Endothelial cell of umbilical vein (primary cell): Measurements from ENCODE around the gene MOB1B. TPM values are rescaled to one million over a fixed set of nuclear protein-coding genes. Genes with fewer than 3 reads are reported as not detected.

Experiments
- BruUV-seq: library from RNA; stranded (reverse); fragments of 400-500 nt; replicated peaks from 2 replicates; lab custom pipeline; 2021; lab: Mats Ljungman, UMichigan
- CTCF ChIA-PET: fragments of 300-600, 350-600 bp; sonication (Branson Sonifier 250); formaldehyde crosslinking; loops from one replicate; lab custom pipeline; 2021; ENCODE audit warnings: antibody characterized with exemption, inconsistent platforms; lab: Charles Lee
- POLR2A ChIA-PET: fragments of 300-600, 350-600 bp; sonication (Branson Sonifier 250); formaldehyde crosslinking; loops from one replicate; lab custom pipeline; 2021; ENCODE audit warnings: antibody characterized with exemption, inconsistent platforms; lab: Charles Lee
- DNase-seq: peaks from one replicate; pipeline ENCODE4 v3.0.0-alpha.2; 2011; ENCODE audit warnings: low read depth, low spot score
- FAIRE-seq: peaks from 2 replicates; lab custom pipeline; 2011; peaks lifted over from hg19 to GRCh38; lab: Jason Lieb, UNC
- H2AFZ ChIP-seq: 2 replicates; pipeline ENCODE4 v1.6.0; 2012; ENCODE audit warnings: low read depth, low read length, control low read depth, inconsistent platforms
- H3K27ac ChIP-seq: 2 replicates; pipeline ENCODE4 v1.5.1; 2011; ENCODE audit warnings: low read depth, mild to moderate bottlenecking, control low read depth, low read length, moderate library complexity; ENCODE audit not compliant: insufficient read depth
- H3K27me3 ChIP-seq, 2 experiments: 2 replicates each; pipeline versions ENCODE4 v1.6.0 to v1.6.1; 2011; ENCODE audit warnings: low read length in 2 of 2, mixed read lengths in 1 of 2; ENCODE audit not compliant: control insufficient read depth in 2 of 2, insufficient read depth in 2 of 2
- H3K36me3 ChIP-seq, 2 experiments: 2 replicates in 1 of 2; 3 replicates in 1 of 2; pipeline ENCODE4 v1.5.1; 2011; ENCODE audit warnings: low read length in 2 of 2, mild to moderate bottlenecking in 1 of 2, moderate library complexity in 1 of 2; ENCODE audit not compliant: control insufficient read depth in 2 of 2, insufficient read depth in 2 of 2; ENCODE audit errors: extremely low read depth in 1 of 2
- H3K4me1 ChIP-seq: 3 replicates; pipeline ENCODE4 v1.5.1; 2011; ENCODE audit warnings: mild to moderate bottlenecking, low read length; ENCODE audit not compliant: control insufficient read depth, insufficient read depth; ENCODE audit errors: extremely low read depth
- H3K4me2 ChIP-seq: 2 replicates; pipeline ENCODE4 v1.6.1; 2011; ENCODE audit warnings: low read length, control low read depth, mixed read lengths; ENCODE audit not compliant: insufficient read depth
- H3K4me3 ChIP-seq, 3 experiments: fragments of 200-600 bp in 1 of 3; sonication (generic), shearing (Covaris generic) in 1 of 3; replicated peaks in 1 of 3; 2 replicates each; pipeline ENCODE4 v1.5.1; 2011 to 2016; ENCODE audit warnings: control low read depth in 3 of 3, low read length in 3 of 3, mild to moderate bottlenecking in 2 of 3, inconsistent platforms in 1 of 3, low read depth in 1 of 3, moderate library complexity in 1 of 3; ENCODE audit not compliant: insufficient read depth in 1 of 3
- H3K79me2 ChIP-seq: 2 replicates; pipeline ENCODE4 v1.6.0; 2012; ENCODE audit warnings: low read length, inconsistent platforms; ENCODE audit not compliant: control insufficient read depth, insufficient read depth
- H3K9ac ChIP-seq: replicated peaks from 2 replicates; pipeline ENCODE3; 2011; ENCODE audit warnings: low read length, control low read depth; ENCODE audit not compliant: insufficient read depth; ENCODE audit errors: extremely low read depth
- H3K9me1 ChIP-seq: replicated peaks from 3 replicates; pipeline ENCODE4 v1.6.0; 2011; ENCODE audit warnings: mild to moderate bottlenecking, low read length; ENCODE audit not compliant: control insufficient read depth, insufficient read depth; ENCODE audit errors: extremely low read depth
- H3K9me3 ChIP-seq: replicated peaks from 2 replicates; pipeline ENCODE4 v1.5.1; 2012; ENCODE audit warnings: low read length, inconsistent platforms; ENCODE audit not compliant: control insufficient read depth, insufficient read depth
- H4K20me1 ChIP-seq: replicated peaks from 2 replicates; pipeline ENCODE3; 2011; ENCODE audit warnings: mild to moderate bottlenecking, low read length; ENCODE audit not compliant: control insufficient read depth, insufficient read depth; ENCODE audit errors: extremely low read depth
- CTCF ChIP-seq, 2 donors: IDR thresholded peaks; 1 replicate in 1 of 2; 2 replicates in 1 of 2; pipeline ENCODE4 v1.5.1; 2011; ENCODE audit warnings: low read length in 2 of 2, mild to moderate bottlenecking in 2 of 2, moderate library complexity in 2 of 2, control low read depth in 1 of 2, inconsistent platforms in 1 of 2, low read depth in 1 of 2; ENCODE audit not compliant: insufficient read depth in 1 of 2; ENCODE audit errors: extremely low read depth in 1 of 2
- EZH2 ChIP-seq: IDR thresholded peaks from 2 replicates; pipeline ENCODE4 v1.6.1; 2012; ENCODE audit warnings: borderline replicate concordance, low read depth, mild to moderate bottlenecking, moderate library complexity, low read length, inconsistent platforms; ENCODE audit not compliant: severe bottlenecking
- FOS ChIP-seq: IDR thresholded peaks from 2 replicates; pipeline ENCODE4 v1.6.1; 2011; ENCODE audit warnings: mild to moderate bottlenecking, low read length, moderate library complexity, borderline replicate concordance; ENCODE audit not compliant: insufficient read depth
- GATA2 ChIP-seq: IDR thresholded peaks from 2 replicates; pipeline ENCODE4 v1.7.0; 2011; ENCODE audit warnings: low read depth, mild to moderate bottlenecking, moderate library complexity, mixed read lengths, low read length; ENCODE audit not compliant: insufficient read length, insufficient read depth
- JUN ChIP-seq: IDR thresholded peaks from 2 replicates; pipeline ENCODE4 v1.6.1; 2011; ENCODE audit warnings: borderline replicate concordance, low read depth; ENCODE audit not compliant: insufficient read length, insufficient read depth
- MAX ChIP-seq: IDR thresholded peaks from 2 replicates; pipeline ENCODE4 v1.6.1; 2011; ENCODE audit not compliant: insufficient read depth, insufficient read length
- MYC ChIP-seq: IDR thresholded peaks from one replicate; pipeline ENCODE4 v1.6.1; 2011; ENCODE audit warnings: mild to moderate bottlenecking, low read depth, low read length
- POLR2A ChIP-seq: IDR thresholded peaks from 2 replicates; pipeline ENCODE4 v1.6.1; 2012; ENCODE audit warnings: low read depth, mild to moderate bottlenecking, control low read depth, low read length
- POLR2AphosphoS5 ChIP-seq: IDR thresholded peaks from 2 replicates; pipeline ENCODE4 v1.6.1; 2012; ENCODE audit warnings: low read depth, mild to moderate bottlenecking, control low read depth, low read length, moderate library complexity; ENCODE audit not compliant: insufficient read depth
- dilution Hi-C: fragments of 300-500 bp; cut with MboI; formaldehyde crosslinking; loops from one replicate; pipeline ENCODE4 v1.15.0; 2019; ENCODE audit warnings: low sequenced_read_pairs; ENCODE audit not compliant: extremely low pct_ligation_motif_present
- intact Hi-C: fragments of 100-400 bp; cut with micrococcal nuclease; formaldehyde crosslinking; loops from one replicate; pipeline ENCODE4 v1.10.0; 2022
- polyA plus RNA-seq, 4 experiments: library from polyadenylated mRNA; depleted of rRNA in 3 of 4; stranded (reverse) in 3 of 4; unstranded in 1 of 4; fragments of >200 nt; gene quantifications; 2 replicates each; pipeline versions ENCODE4 v1.2.1 to v1.2.3, GENCODE V29; 2011 to 2012; ENCODE audit warnings: missing spikeins in 1 of 4
- total RNA-seq: library from RNA; stranded (reverse); gene quantifications from 2 replicates; pipeline ENCODE4 v1.2.3, GENCODE V29; 2021

The MOB1B gene
- total and polyA plus RNA-seq, 2 donors (not counting 3 experiments of a cell fraction or from before 2014, with no cell fraction given) = 4.3 to 23.9 TPM

GRCh38 chr4:70920592-70920991 is 18.4 kb downstream of the MOB1B start:
- no peak for TF ChIP-seq MAX
- TF ChIP-seq EZH2 = no peak
- TF ChIP-seq JUN = no peak
- no peak for TF ChIP-seq MYC
- TF ChIP-seq GATA2 = no peak
- TF ChIP-seq FOS = no peak
- TF ChIP-seq CTCF (IDR thresholded peaks at IDR 0.05; ENCODE audit: extremely low read depth in 1 of 2, insufficient read depth in 1 of 2, low read depth in 1 of 2, low read length in 2 of 2) = no peak
- no peak for TF ChIP-seq POLR2A
- no peak for TF ChIP-seq POLR2AphosphoS5
- Histone ChIP-seq H3K9ac (no peak overlapping the region), H3K27ac (no peak overlapping the region), H3K79me2 (peaks cover 58% of the 10 kb centered on the region), H3K9me1 (no peaks in the 10 kb centered on the region), H3K4me1 (no peaks in the 10 kb centered on the region), H4K20me1 (no peaks in the 10 kb centered on the region), H3K27me3 (no peaks in the 10 kb centered on the region), H3K36me3 (no peaks in the 10 kb centered on the region), H3K4me2 (no peak overlapping the region), H3K9me3 (no peaks in the 10 kb centered on the region), H3K4me3 (no peak overlapping the region), H2AFZ (no peak overlapping the region)
- BruUV-seq = no TSS peak
- dilution Hi-C loops (no loop called here), intact Hi-C loops (no loop called here)
- no peak for FAIRE-seq
- ChIA-PET POLR2A (no interaction called here), CTCF (interaction anchor here (0.6 kb wide), 1 partner anchor 152 kb away, joined by 4 read pairs; no protein-coding TSS in a partner anchor)
- DNase-seq = no peak
